A549 (cell line): ENCODE measurements around the gene CD53. TPM values are rescaled to one million over a fixed set of nuclear protein-coding genes. Genes with fewer than 3 reads are reported as not detected.

ENCODE experiments used
- ATAC-seq, 2 experiments: fragments of 200-7000 bp in 1 of 2; fragments of >200 bp in 1 of 2; cut with Nextera tagmentation in 1 of 2; cut with Tn5 transposase in 1 of 2; 3 replicates each; pipeline versions ENCODE4 v1.8.0 to v1.9.1; 2018 to 2020; ENCODE audit warnings: mild to moderate bottlenecking in 1 of 2, moderate library complexity in 1 of 2
- CTCF ChIA-PET: fragments of 300-600 bp; sonication (Branson Sonifier 250); formaldehyde crosslinking; extraction: SDS; loops from one replicate; lab custom pipeline; 2021; ENCODE audit warnings: antibody characterized with exemption, inconsistent platforms; lab: Yijun Ruan, JAX
- POLR2A ChIA-PET: fragments of 350-600 bp; formaldehyde crosslinking; extraction: SDS; loops from one replicate; lab custom pipeline; 2021; ENCODE audit warnings: antibody characterized with exemption, inconsistent platforms; lab: Yijun Ruan, JAX
- DNase-seq, 2 experiments: peaks; one replicate each; pipeline versions ENCODE4 v3.0.0 to v3.0.0-alpha.2; 2011 to 2016; ENCODE audit warnings: low read depth in 1 of 2, low spot score in 1 of 2
- FAIRE-seq: peaks from 2 replicates; lab custom pipeline; 2011; peaks lifted over from hg19 to GRCh38; lab: Jason Lieb, UNC
- H3K27ac ChIP-seq, 2 experiments: fragments of >200 bp; sonication (Bioruptor Twin); formaldehyde crosslinking; 3 replicates each; pipeline ENCODE4 v1.5.1; 2016 to 2017
- H3K4me1 ChIP-seq: fragments of >200 bp; sonication (Bioruptor Twin); formaldehyde crosslinking; 3 replicates; pipeline ENCODE4 v1.6.1; 2016
- H3K4me2 ChIP-seq: fragments of >200 bp; sonication (Bioruptor Twin); formaldehyde crosslinking; 3 replicates; pipeline ENCODE4 v1.6.1; 2016
- H3K4me3 ChIP-seq: fragments of >200 bp; sonication (Bioruptor Twin); formaldehyde crosslinking; 3 replicates; pipeline ENCODE4 v1.5.1; 2016
- H3K9me3 ChIP-seq: fragments of >200 bp; sonication (Bioruptor Twin); formaldehyde crosslinking; 3 replicates; pipeline ENCODE4 v1.6.1; 2016
- BHLHE40 ChIP-seq: IDR thresholded peaks from 2 replicates; pipeline ENCODE4 v1.6.1; 2012; ENCODE audit warnings: low read depth, low read length, inconsistent platforms
- CBX2 ChIP-seq: fragments of 200-600 bp; sonication (generic); IDR thresholded peaks from 2 replicates; pipeline ENCODE4 v1.6.1; 2016; ENCODE audit warnings: low read depth, mild to moderate bottlenecking, borderline replicate concordance
- CBX8 ChIP-seq: fragments of 200-600 bp; sonication (generic); IDR thresholded peaks from 2 replicates; pipeline ENCODE4 v1.6.1; 2016
- CHD2 ChIP-seq: fragments of 150-350 bp; IDR thresholded peaks from 2 replicates; pipeline ENCODE4 v1.6.1; 2014; ENCODE audit warnings: low read length; ENCODE audit not compliant: partially characterized antibody
- EHF ChIP-seq: fragments of 250-450 bp; sonication (Bioruptor Pico); IDR thresholded peaks from 2 replicates; pipeline ENCODE4 v1.5.0; 2020; ENCODE audit warnings: mild to moderate bottlenecking
- ESRRA ChIP-seq: fragments of 150-350 bp; IDR thresholded peaks from 2 replicates; pipeline ENCODE4 v1.6.1; 2014; ENCODE audit warnings: mild to moderate bottlenecking, low read length, borderline replicate concordance
- HOXB13 ChIP-seq: fragments of 250-450 bp; sonication (Bioruptor Pico); IDR thresholded peaks from 2 replicates; pipeline ENCODE4 v1.5.0; 2020; ENCODE audit warnings: low read depth, mild to moderate bottlenecking, moderate library complexity
- JUNB ChIP-seq: fragments of >200 bp; sonication (Bioruptor Twin); formaldehyde crosslinking; IDR thresholded peaks from 2 replicates; pipeline ENCODE4 v1.6.1; 2016
- KDM1A ChIP-seq: fragments of 200-600 bp; sonication (generic); IDR thresholded peaks from 2 replicates; pipeline ENCODE4 v1.6.1; 2016; ENCODE audit warnings: low read depth, mild to moderate bottlenecking
- MAZ ChIP-seq: fragments of 150-350 bp; IDR thresholded peaks from 2 replicates; pipeline ENCODE4 v1.6.1; 2014; ENCODE audit warnings: antibody characterized with exemption, low read depth, low read length, borderline replicate concordance
- NR3C1 ChIP-seq: fragments of >200 bp; sonication (Bioruptor Twin); formaldehyde crosslinking; IDR thresholded peaks from 3 replicates; pipeline ENCODE4 v1.6.1; 2017
- RNF2 ChIP-seq: fragments of 200-600 bp; sonication (generic); IDR thresholded peaks from 2 replicates; pipeline ENCODE4 v1.6.1; 2016; ENCODE audit warnings: low read depth, mild to moderate bottlenecking, antibody characterized with exemption, moderate library complexity, borderline replicate concordance
- SREBF2 ChIP-seq: fragments of 450-650 bp; IDR thresholded peaks from 2 replicates; pipeline ENCODE4 v1.6.1; 2014; ENCODE audit warnings: mild to moderate bottlenecking, moderate library complexity
- TFCP2L1 ChIP-seq: fragments of 250-450 bp; sonication (Bioruptor Pico); IDR thresholded peaks from 2 replicates; pipeline ENCODE4 v1.5.0; 2021; ENCODE audit warnings: mild to moderate bottlenecking
- TP53 ChIP-seq: fragments of 250-450 bp; sonication (Bioruptor Pico); IDR thresholded peaks from 2 replicates; pipeline ENCODE4 v1.5.0; 2021; ENCODE audit warnings: mild to moderate bottlenecking, moderate library complexity
- ZFP36 ChIP-seq: fragments of 450-650 bp; IDR thresholded peaks from 2 replicates; pipeline ENCODE4 v1.6.1; 2014; ENCODE audit warnings: borderline replicate concordance; ENCODE audit not compliant: partially characterized antibody
- ZNF302 ChIP-seq: fragments of 250-450 bp; sonication (Bioruptor Pico); IDR thresholded peaks from 2 replicates; pipeline ENCODE4 v1.9.0; 2021; ENCODE audit warnings: inconsistent platforms, mild to moderate bottlenecking, moderate library complexity
- ZSCAN20 ChIP-seq: fragments of 250-450 bp; sonication (Bioruptor Pico); IDR thresholded peaks from 2 replicates; pipeline ENCODE4 v1.8.0; 2022; ENCODE audit warnings: mild to moderate bottlenecking, moderate library complexity
- WGBS: methylation state at CpG from one replicate; pipeline ENCODE4 v1.1.6; 2017; ENCODE audit errors: missing lambda C conversion rate; 5-methylcytosine and 5-hydroxymethylcytosine counted together
- polyA plus RNA-seq, 4 experiments: library from polyadenylated mRNA; depleted of rRNA in 3 of 4; stranded (reverse); fragments of >200 nt; fragmentation: RNase III in 1 of 4; extraction: RNeasy Plus Mini Kit Qiagen cat#74134 plus additional on column Dnase treatment in 1 of 4; gene quantifications; 2 replicates in 3 of 4; 3 replicates in 1 of 4; pipeline ENCODE4 v1.2.3, GENCODE V29; 2011 to 2017
- TF ChIP-seq, protein P1 (sequence below): fragments of 250-450 bp; sonication (Bioruptor Pico); IDR thresholded peaks from 2 replicates; pipeline ENCODE4 v1.5.0; 2020; ENCODE audit warnings: low read depth, mild to moderate bottlenecking, moderate library complexity
- TF ChIP-seq, protein P2 (sequence below): IDR thresholded peaks from 2 replicates; pipeline ENCODE4 v1.6.1; 2012
- TF ChIP-seq, protein P3 (sequence below): fragments of 250-450 bp; sonication (Bioruptor Pico); IDR thresholded peaks from 2 replicates; pipeline ENCODE4 v1.5.0; 2021; ENCODE audit warnings: mild to moderate bottlenecking, moderate library complexity, borderline replicate concordance
- TF ChIP-seq, protein P4 (sequence below): fragments of >200 bp; sonication (Bioruptor Twin); formaldehyde crosslinking; IDR thresholded peaks from 2 replicates; pipeline ENCODE4 v1.6.1; 2016
- TF ChIP-seq, protein P5 (sequence below): IDR thresholded peaks from 2 replicates; pipeline ENCODE4 v1.6.1; 2012; ENCODE audit warnings: low read depth, borderline replicate concordance

Gene CD53
- polyA plus RNA-seq, 2 of the 4 experiments (the other 2 are of a cell fraction): not detected

DNA sequence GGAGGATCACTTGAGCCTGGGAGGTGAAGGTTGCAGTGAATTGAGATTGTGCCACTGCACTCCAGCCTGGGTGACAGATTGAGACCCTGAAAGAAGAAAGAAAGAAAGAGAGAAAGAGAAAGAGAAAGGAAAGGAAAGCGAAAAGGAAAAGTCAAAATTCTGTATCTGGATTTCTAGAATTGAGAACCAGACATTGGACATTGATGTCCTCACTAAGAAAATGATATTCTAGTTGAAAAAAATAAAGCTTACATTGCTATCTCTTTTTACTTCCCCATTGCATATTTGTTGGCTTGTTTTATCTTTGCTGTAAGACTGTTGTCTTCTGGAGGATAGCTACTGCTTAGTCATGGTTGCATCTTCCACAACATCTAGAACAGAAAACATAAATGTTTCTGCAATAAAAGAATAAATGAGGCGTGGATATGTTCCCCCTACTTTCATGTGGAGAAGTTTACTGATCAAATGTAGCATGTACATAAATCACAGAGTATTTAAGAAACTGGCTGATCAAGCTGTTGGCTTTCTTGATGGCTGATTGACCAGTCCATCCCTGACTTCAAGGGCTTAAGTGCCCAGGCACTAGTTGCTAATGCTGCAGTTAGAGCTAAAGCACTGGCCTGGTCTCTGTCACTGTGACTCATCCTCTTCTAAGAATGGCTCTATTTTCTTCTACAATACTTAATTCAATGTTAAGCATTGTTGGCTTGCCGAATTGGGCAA, 17.7 kb downstream of the CD53 start:
- TF ChIP-seq CBX2 (no peak), ZFP36 (no peak), CBX8 (no peak), JUNB (no peak), SREBF2 (no peak), KDM1A (no peak), ZNF302 (CRISPR knock-in tag) (no peak), RNF2 (no peak), CHD2 (no peak), BHLHE40 (no peak), EHF (CRISPR knock-in tag) (no peak), NR3C1 (no peak), MAZ (no peak), TP53 (no peak)
- TF ChIP-seq, protein P1, sequence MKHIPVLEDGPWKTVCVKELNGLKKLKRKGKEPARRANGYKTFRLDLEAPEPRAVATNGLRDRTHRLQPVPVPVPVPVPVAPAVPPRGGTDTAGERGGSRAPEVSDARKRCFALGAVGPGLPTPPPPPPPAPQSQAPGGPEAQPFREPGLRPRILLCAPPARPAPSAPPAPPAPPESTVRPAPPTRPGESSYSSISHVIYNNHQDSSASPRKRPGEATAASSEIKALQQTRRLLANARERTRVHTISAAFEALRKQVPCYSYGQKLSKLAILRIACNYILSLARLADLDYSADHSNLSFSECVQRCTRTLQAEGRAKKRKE (CRISPR knock-in tag): no peak
- TF ChIP-seq, protein P2, sequence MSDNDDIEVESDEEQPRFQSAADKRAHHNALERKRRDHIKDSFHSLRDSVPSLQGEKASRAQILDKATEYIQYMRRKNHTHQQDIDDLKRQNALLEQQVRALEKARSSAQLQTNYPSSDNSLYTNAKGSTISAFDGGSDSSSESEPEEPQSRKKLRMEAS: no peak
- TF ChIP-seq, protein P3, sequence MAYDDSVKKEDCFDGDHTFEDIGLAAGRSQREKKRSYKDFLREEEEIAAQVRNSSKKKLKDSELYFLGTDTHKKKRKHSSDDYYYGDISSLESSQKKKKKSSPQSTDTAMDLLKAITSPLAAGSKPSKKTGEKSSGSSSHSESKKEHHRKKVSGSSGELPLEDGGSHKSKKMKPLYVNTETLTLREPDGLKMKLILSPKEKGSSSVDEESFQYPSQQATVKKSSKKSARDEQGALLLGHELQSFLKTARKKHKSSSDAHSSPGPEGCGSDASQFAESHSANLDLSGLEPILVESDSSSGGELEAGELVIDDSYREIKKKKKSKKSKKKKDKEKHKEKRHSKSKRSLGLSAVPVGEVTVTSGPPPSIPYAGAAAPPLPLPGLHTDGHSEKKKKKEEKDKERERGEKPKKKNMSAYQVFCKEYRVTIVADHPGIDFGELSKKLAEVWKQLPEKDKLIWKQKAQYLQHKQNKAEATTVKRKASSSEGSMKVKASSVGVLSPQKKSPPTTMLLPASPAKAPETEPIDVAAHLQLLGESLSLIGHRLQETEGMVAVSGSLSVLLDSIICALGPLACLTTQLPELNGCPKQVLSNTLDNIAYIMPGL (CRISPR knock-in tag): no peak
- TF ChIP-seq, protein P4, sequence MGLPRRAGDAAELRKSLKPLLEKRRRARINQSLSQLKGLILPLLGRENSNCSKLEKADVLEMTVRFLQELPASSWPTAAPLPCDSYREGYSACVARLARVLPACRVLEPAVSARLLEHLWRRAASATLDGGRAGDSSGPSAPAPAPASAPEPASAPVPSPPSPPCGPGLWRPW: no peak
- Histone ChIP-seq H3K9me3 (no peaks in the 10 kb centered on the region), H3K4me2 (no peak overlapping the region), H3K27ac (no peak overlapping the region), H3K4me3 (no peak overlapping the region), H3K4me1 (no peaks in the 10 kb centered on the region)
- POLR2A ChIA-PET: interaction anchor here (0.9 kb wide), 1 partner anchor 73 kb away, joined by 3 read pairs; no protein-coding TSS in a partner anchor
- CTCF ChIA-PET: interaction anchor here (1.4 kb wide), 1 partner anchor 140 kb away, joined by 3 read pairs; no protein-coding TSS in a partner anchor
- FAIRE-seq (no peak), ATAC-seq (no peak), DNase-seq (no peak)
- 45% methylated on average over 3 of the region's 3 CpGs for WGBS

DNA sequence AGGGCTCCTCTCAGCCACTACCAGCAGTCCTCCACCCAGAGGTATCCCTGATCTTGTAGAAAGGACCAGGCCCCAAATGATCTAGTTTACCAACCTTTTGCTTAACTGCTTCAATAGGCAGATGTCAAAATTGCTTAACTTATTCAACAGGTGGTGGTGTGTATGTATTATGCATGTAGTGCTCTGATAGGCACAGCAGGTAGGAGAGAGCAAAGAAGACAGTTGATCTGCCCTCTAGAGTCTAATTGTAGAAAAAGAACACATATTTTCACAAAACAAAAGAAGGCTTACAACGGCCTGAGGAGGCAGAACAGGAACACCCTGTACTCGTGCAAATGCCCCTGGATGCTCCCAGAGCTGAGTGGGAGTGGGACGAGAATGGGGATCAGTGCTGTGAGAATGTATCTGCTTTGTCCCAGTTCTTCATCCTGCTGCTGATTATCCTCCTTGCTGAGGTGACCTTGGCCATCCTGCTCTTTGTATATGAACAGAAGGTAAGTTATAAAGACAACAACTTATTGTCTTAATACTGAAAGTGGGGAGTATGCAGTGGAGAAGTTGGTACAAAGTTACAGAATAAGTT, 21.1 kb downstream of the CD53 start:
- WGBS: 16% methylated on average over 3 of the region's 3 CpGs
- ChIA-PET POLR2A (no interaction called here), CTCF (no interaction called here)
- H3K4me3 ChIP-seq: no peak overlapping the region
- ATAC-seq (no peak), FAIRE-seq (no peak), DNase-seq (no peak)
- TF ChIP-seq, protein P1 (CRISPR knock-in tag): no peak
- TF ChIP-seq HOXB13 (CRISPR knock-in tag) (no peak), TFCP2L1 (no peak), ESRRA (no peak), JUNB (no peak), ZSCAN20 (CRISPR knock-in tag) (no peak)
- TF ChIP-seq, protein P5, sequence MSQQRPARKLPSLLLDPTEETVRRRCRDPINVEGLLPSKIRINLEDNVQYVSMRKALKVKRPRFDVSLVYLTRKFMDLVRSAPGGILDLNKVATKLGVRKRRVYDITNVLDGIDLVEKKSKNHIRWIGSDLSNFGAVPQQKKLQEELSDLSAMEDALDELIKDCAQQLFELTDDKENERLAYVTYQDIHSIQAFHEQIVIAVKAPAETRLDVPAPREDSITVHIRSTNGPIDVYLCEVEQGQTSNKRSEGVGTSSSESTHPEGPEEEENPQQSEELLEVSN: no peak
- H3K27ac ChIP-seq: no peak overlapping the region
- no peaks in the 10 kb centered on the region for H3K9me3 ChIP-seq
- no peak overlapping the region for H3K4me2 ChIP-seq
- H3K4me1 ChIP-seq: no peaks in the 10 kb centered on the region
